Lung (tissue), 12 donors: ENCODE data around the gene DUSP9. TPM values are rescaled to one million over a fixed set of nuclear protein-coding genes. Genes with fewer than 3 reads are reported as not detected.

Experiments
- ATAC-seq: fragments of 200-7000 bp; cut with Tn5 transposase; one replicate; pipeline ENCODE4 v1.9.1; 2020; ENCODE audit warnings: moderate number of reproducible peaks; ENCODE audit not compliant: insufficient read depth, low FRiP score
- DNase-seq, 3 donors: peaks; one replicate each; pipeline ENCODE4 v3.0.0-alpha.2; 2013 to 2017
- H3K27ac ChIP-seq, 2 donors: one replicate each; pipeline ENCODE4 v1.5.1; 2013; ENCODE audit warnings: mild to moderate bottlenecking in 2 of 2, moderate library complexity in 2 of 2, control low read depth in 1 of 2, inconsistent platforms in 1 of 2, low read depth in 1 of 2, low read length in 1 of 2
- H3K27me3 ChIP-seq, 3 donors: one replicate each; pipeline ENCODE4 v1.5.1; 2013; ENCODE audit warnings: low read length in 2 of 3; ENCODE audit not compliant: control insufficient read depth in 3 of 3, insufficient read depth in 3 of 3
- H3K36me3 ChIP-seq, 4 donors: one replicate each; pipeline ENCODE4 v1.5.1; 2013; ENCODE audit warnings: low read length in 4 of 4, mild to moderate bottlenecking in 1 of 4, moderate library complexity in 1 of 4; ENCODE audit not compliant: control insufficient read depth in 4 of 4, insufficient read depth in 4 of 4
- H3K4me1 ChIP-seq, 5 donors: one replicate each; pipeline ENCODE4 v1.5.1; 2013; ENCODE audit warnings: low read length in 5 of 5, mild to moderate bottlenecking in 2 of 5, moderate library complexity in 1 of 5; ENCODE audit not compliant: control insufficient read depth in 5 of 5, insufficient read depth in 5 of 5
- H3K4me3 ChIP-seq: one replicate; pipeline ENCODE4 v1.5.1; 2013; ENCODE audit warnings: mild to moderate bottlenecking, control low read depth, moderate library complexity
- H3K9ac ChIP-seq, 2 donors: one replicate each; pipeline ENCODE4 v1.5.1; 2013; ENCODE audit warnings: low read length in 2 of 2, control low read depth in 1 of 2; ENCODE audit not compliant: insufficient read depth in 1 of 2
- H3K9me3 ChIP-seq, 4 donors: one replicate each; pipeline ENCODE4 v1.5.1; 2013; ENCODE audit warnings: low read length in 3 of 4, mild to moderate bottlenecking in 1 of 4, moderate library complexity in 1 of 4; ENCODE audit not compliant: control insufficient read depth in 4 of 4, insufficient read depth in 3 of 4
- WGBS, 2 donors: extraction: QIAGEN DNeasy Blood & Tissue Kit; methylation state at CpG; one replicate each; pipeline ENCODE4 v1.1.7; 2013; 5-methylcytosine and 5-hydroxymethylcytosine counted together
- polyA plus RNA-seq, 2 donors: library from polyadenylated mRNA; stranded (reverse); fragments of 200-250 nt; gene quantifications; one replicate each; pipeline ENCODE4 v1.2.1, GENCODE V29; 2013
- total RNA-seq, 2 donors: library from RNA; depleted of rRNA in 1 of 2; stranded (reverse); fragments of >200 nt in 1 of 2; gene quantifications; one replicate each; pipeline ENCODE4 v1.2.1, GENCODE V29; 2014 to 2021
- TF ChIP-seq, protein P1 (sequence below): IDR thresholded peaks from 2 replicates; pipeline ENCODE4 v1.5.1; 2012; ENCODE audit warnings: mild to moderate bottlenecking; ENCODE audit errors: control extremely low read depth, extremely low read depth
- donor health status: control.
- donor health status: control.
- donor health status: Bipolar disorder and iron deficiency.
- donor health status: healthy.
- donor health status: DM: yes; HTN: yes; CAD: no.

Gene DUSP9
- total and polyA plus RNA-seq, 4 donors = 0.10 to 0.55 (median 0.23) TPM

- WGBS, 2 donors = 86 to 100% methylated on average over 2 of the region's 2 CpGs
- no peak overlapping the region for H3K27ac ChIP-seq
- peaks cover 0 to 18% (median 6%) of the 10 kb centered on the region in 4 donors for H3K9me3 ChIP-seq
- ATAC-seq = no peak
- H3K4me3 ChIP-seq = no peak overlapping the region
- DNase-seq = no peak
- TF ChIP-seq, protein P1, sequence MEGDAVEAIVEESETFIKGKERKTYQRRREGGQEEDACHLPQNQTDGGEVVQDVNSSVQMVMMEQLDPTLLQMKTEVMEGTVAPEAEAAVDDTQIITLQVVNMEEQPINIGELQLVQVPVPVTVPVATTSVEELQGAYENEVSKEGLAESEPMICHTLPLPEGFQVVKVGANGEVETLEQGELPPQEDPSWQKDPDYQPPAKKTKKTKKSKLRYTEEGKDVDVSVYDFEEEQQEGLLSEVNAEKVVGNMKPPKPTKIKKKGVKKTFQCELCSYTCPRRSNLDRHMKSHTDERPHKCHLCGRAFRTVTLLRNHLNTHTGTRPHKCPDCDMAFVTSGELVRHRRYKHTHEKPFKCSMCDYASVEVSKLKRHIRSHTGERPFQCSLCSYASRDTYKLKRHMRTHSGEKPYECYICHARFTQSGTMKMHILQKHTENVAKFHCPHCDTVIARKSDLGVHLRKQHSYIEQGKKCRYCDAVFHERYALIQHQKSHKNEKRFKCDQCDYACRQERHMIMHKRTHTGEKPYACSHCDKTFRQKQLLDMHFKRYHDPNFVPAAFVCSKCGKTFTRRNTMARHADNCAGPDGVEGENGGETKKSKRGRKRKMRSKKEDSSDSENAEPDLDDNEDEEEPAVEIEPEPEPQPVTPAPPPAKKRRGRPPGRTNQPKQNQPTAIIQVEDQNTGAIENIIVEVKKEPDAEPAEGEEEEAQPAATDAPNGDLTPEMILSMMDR = no peak
- H3K9ac ChIP-seq = no peak overlapping the region
- peaks cover 0 to 4% (median 3%) of the 10 kb centered on the region in 3 donors for H3K27me3 ChIP-seq
- no peaks in the 10 kb centered on the region for H3K36me3 ChIP-seq
- no peaks in the 10 kb centered on the region for H3K4me1 ChIP-seq
These were observed 6.6 kb downstream of the DUSP9 start for GRCh38 chrX:153653556-153653955.

GRCh38 chrX:153657161-153657560 lies 10.2 kb downstream of the DUSP9 start:
- H3K9ac ChIP-seq = no peak overlapping the region
- H3K9me3 ChIP-seq = peaks cover 0 to 15% (median 6%) of the 10 kb centered on the region in 4 donors
- 87 to 88% methylated on average over 9 of the region's 9 CpGs for WGBS, 2 donors
- H3K36me3 ChIP-seq = no peaks in the 10 kb centered on the region
- H3K27me3 ChIP-seq = peaks cover 0 to 18% (median 10%) of the 10 kb centered on the region in 3 donors
- no peak overlapping the region for H3K4me3 ChIP-seq
- ATAC-seq (no peak), DNase-seq (no peak)
- H3K4me1 ChIP-seq = no peaks in the 10 kb centered on the region
- TF ChIP-seq, protein P1 = no peak
- no peak overlapping the region for H3K27ac ChIP-seq

DNA sequence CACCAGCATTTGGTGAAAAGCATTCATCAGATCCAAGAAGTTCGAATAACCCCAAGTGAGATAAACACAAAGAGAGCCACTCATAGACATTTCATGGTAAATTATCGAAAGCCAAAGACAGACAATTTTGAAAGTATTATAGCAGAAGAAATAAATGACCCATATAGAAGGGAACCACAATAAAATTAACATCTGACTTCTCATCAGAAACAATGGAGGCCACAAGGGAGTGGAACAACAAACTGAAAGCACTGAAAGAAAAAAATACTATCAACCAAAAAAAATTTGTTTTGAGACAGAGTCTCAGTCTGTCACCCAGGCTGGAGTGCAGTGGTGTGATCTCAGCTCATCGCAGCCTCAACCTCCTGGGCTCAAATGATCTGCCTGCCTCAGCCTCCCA lies 12.3 kb downstream of the DUSP9 start:
- TF ChIP-seq, protein P1 = no peak
- no peaks in the 10 kb centered on the region for H3K36me3 ChIP-seq
- 85 to 97% methylated on average over 3 of the region's 3 CpGs for WGBS, 2 donors
- H3K27me3 ChIP-seq = peaks cover 0 to 21% (median 15%) of the 10 kb centered on the region in 3 donors
- ATAC-seq (no peak), DNase-seq (no peak)
- no peak overlapping the region for H3K9ac ChIP-seq
- no peak overlapping the region for H3K4me3 ChIP-seq
- H3K27ac ChIP-seq = no peak overlapping the region
- peaks cover 0 to 13% (median 3%) of the 10 kb centered on the region in 4 donors for H3K9me3 ChIP-seq
- no peaks in the 10 kb centered on the region for H3K4me1 ChIP-seq

GRCh38 chrX:153662266-153662665 lies 15.3 kb downstream of the DUSP9 start:
- WGBS, 2 donors = 2 to 23% methylated on average over 24 to 31 of the region's 31 CpGs
- Histone ChIP-seq H3K4me1 (no peaks in the 10 kb centered on the region), H3K27ac (no peak overlapping the region), H3K9me3 (peaks cover 0 to 11% (median 1%) of the 10 kb centered on the region in 4 donors), H3K4me3 (no peak overlapping the region), H3K36me3 (no peaks in the 10 kb centered on the region), H3K9ac (no peak overlapping the region), H3K27me3 (peaks cover 3 to 22% (median 19%) of the 10 kb centered on the region in 3 donors)
- TF ChIP-seq, protein P1 = no peak
- no peak for DNase-seq
- ATAC-seq = no peak
